ENCODE measurements around the gene IRF7.

Gene IRF7

GRCh38 chr11:620201-620600 lies 4.5 kb upstream of the IRF7 start:
- DNase-seq, result peak; percentile 2

DNA sequence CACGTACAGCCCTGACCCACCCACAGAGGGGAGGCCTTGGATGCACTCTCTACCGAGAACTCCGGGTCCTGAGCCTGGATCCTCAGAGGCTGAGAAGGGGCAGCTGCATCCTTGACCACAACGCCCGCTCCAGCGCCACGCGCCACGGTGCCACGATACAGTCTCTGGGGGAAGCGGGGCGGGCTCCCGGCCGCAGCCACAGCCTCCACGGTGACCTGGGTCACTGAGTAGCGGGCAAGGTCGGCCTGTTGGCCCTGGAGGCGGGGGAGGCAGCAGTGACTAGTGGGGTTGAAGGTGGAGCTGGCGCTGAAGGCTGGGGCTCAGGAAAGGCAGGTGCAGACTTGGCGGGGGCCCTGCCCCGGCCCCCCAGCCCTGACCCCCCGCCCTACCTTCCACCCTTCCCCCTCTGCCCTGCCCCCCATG lies 3.9 kb upstream of the IRF7 start:
- DNase-seq, result no peak

GRCh38 chr11:618856-619627 lies 3.3 kb upstream of the IRF7 start:
- DNase-seq, result no peak

GRCh38 chr11:617912-618682 lies 2.3 kb upstream of the IRF7 start:
- DNase-seq, result no peak

DNA sequence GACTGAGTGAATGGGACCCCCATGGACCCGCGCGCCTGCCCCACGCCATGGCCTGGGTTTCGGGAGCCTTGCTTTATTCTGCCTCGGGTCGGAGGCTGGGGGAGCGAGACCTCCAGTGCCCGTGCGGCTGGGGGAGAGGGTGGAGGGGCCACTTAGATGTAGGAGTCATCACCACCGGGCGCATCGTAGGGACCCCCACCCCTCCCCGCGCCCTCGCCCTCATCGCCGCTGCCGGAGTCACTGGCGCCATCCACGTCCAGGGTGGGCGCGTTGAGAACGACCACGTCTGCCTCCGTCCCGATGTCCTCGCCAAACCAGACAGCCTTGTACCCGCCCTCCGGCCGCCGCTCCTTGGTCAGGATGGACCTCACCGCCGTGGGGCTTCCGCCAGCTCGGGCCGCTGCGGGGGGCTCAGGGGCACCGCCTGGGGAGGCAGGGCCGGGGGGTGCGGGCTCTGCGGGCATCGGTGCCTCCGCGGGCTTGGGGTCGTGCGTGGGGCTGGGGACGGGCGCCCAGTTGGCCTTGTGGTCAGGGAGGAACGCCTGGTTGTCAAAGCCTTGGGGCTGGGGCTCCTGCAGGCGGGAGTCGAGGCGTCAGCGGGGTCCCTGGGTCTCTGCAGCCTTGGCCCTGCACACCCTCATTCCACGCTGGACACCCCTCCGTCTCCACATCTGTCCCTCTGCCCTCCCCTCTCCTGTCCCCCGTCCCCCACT lies 1.6 kb upstream of the IRF7 start:
- DNase-seq, result no peak

GRCh38 chr11:616320-617198 lies 809 bp upstream of the IRF7 start:
- no peak for DNase-seq

DNA sequence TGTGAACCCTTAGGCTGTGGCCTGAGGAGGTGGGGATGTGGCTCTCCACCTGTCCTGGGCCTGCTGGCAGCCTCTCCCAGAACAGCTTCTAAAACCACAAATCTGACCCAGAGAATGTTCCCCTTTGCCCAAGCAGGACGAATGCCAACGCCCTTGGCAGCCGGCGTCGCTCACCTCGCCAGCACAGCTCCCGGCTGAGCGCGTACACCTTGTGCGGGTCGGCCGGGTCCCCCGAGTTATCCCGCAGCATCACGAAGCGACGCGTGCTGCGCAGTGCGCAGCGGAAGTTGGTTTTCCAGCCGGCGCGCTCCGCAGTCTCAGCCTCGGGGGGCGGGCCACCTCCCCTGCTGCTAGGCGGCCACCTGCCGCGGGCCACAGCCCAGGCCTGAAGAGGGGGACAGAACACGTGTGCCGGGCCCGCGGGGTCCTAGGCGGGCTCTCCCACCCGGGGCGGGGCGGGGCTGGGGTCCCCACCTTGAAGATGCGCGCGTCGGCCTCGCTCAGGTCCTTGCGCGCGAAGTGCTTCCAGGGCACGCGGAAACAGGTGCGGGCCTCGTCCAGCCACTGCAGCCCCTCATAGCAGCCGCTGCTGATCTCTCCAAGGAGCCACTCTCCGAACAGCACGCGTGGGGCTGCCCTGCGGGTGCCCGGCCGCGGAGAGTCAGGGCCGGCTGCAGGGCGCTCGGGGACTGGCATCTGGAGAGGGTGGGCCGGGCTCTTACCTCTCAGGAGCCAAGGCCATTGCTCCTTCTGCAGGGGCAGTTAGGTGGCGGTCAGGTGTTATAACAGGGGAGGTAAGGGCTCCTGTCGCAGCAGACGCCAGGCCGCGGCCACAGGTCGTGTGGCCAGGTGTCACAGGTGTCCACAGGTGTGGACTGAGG lies 887 bp downstream of the IRF7 start:
- no peak for DNase-seq

GRCh38 chr11:614021-614622 lies 1.6 kb downstream of the IRF7 start:
- DNase-seq, result no peak

GRCh38 chr11:613369-613968 lies 2.3 kb downstream of the IRF7 start:
- DNase-seq, result peak; percentile 82

DNA sequence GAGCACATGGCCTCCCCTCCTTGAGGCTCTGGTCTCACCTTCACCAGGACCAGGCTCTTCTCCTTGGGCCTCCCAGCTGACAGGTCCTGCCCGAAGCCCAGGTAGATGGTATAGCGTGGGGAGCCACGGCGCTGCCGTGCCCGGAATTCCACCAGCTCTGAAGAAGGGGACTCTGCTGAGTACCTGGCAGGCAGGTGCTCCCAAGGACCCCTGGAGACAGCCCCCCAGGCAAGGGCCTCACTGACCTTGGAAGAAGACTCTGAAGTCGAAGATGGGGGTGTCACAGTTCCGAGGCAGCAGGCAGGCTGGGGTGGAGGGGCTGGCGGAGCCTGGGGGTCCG lies 2.8 kb downstream of the IRF7 start:
- no peak for DNase-seq

- no peak for DNase-seq
These were observed 3.4 kb downstream of the IRF7 start for GRCh38 chr11:612201-612960.

GRCh38 chr11:611001-611996 lies 4.5 kb downstream of the IRF7 start:
- DNase-seq, result no peak

DNA sequence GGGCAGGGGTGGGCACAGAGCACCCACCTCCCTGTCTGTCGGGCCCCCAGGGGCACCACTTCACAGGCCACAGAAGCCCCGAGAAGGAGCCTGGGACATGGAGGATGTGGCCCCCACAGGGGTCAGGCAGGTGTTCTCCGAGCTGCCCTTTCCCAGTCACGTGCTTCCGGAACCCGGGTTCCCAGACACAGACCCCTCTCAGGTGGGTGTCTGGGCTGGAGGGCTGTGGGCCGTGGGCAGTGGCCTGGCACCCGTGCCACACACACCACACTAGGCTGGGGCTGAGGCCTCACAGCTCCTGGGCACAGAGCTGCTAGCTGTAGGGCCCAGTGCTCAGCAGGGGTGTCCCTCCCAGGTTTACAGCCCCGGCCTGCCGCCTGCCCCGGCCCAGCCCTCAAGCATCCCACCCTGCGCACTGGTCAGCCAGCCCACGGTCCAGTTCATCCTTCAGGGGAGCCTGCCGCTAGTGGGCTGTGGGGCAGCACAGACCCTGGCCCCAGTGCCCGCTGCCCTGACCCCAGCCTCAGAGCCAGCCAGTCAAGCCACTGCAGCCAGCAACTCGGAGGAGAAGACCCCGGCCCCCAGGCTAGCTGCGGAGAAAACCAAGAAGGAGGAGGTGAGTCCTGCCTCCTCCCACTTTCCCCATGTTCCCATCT lies 5.5 kb downstream of the IRF7 start:
- DNase-seq, result no peak

DNA sequence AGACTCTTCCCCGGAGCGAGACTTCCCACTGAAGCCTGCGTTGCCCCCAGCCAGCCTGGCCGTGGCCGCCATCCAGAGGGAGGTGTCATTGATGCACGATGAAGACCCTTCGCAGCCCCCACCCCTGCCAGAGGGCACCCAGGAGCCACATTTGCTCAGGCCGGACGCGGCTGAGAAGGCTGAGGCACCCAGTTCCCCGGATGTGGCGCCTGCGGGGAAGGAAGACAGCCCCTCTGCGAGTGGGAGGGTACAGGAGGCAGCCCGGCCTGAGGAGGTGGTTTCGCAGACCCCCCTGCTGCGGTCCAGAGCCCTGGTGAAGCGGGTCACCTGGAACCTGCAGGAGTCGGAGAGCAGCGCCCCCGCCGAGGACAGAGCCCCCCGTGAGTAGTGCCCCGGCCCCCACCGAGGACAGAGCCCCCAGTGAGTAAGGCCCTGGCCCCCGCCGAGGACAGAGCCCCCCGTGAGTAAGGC lies 6.4 kb downstream of the IRF7 start:
- DNase-seq, result no peak

DNA sequence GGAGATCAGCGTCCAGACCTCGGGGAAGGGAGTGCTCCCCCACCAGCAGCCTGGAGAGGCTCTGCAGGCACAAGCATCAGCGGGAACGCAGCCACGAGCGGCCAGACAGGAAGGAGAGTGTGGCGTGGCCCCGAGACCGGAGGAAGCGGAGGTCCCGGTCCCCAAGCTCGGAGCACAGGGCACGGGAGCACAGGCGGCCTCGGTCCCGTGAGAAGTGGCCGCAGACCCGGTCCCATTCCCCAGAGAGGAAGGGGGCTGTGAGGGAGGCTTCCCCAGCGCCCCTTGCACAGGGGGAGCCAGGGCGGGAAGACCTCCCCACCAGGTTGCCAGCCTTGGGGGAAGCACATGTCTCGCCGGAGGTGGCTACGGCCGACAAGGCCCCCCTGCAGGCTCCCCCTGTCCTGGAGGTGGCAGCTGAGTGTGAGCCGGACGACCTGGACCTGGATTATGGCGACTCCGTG lies 6.9 kb downstream of the IRF7 start:
- no peak for DNase-seq

DNA sequence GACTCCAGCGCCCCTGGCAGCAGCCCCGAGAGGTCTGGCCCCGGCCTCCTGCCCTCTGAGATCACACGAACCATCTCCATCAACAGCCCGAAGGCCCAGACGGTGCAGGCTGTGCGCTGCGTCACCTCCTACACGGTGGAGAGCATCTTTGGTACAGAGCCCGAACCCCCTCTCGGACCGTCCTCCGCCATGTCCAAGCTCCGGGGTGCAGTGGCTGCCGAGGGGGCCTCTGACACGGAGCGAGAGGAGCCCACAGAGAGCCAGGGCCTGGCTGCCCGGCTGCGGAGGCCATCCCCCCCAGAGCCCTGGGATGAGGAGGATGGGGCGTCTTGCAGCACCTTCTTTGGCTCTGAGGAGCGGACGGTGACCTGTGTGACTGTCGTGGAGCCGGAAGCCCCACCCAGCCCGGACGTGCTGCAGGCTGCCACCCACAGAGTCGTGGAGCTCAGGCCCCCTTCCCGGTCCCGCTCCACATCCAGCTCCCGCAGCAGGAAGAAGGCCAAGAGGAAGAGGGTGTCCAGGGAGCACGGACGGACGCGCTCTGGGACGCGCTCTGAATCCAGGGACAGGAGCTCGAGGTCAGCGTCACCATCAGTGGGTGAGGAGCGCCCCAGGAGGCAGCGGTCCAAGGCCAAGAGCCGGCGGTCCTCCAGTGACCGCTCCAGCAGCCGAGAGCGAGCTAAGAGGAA lies 7.6 kb downstream of the IRF7 start:
- DNase-seq, result no peak

DNA sequence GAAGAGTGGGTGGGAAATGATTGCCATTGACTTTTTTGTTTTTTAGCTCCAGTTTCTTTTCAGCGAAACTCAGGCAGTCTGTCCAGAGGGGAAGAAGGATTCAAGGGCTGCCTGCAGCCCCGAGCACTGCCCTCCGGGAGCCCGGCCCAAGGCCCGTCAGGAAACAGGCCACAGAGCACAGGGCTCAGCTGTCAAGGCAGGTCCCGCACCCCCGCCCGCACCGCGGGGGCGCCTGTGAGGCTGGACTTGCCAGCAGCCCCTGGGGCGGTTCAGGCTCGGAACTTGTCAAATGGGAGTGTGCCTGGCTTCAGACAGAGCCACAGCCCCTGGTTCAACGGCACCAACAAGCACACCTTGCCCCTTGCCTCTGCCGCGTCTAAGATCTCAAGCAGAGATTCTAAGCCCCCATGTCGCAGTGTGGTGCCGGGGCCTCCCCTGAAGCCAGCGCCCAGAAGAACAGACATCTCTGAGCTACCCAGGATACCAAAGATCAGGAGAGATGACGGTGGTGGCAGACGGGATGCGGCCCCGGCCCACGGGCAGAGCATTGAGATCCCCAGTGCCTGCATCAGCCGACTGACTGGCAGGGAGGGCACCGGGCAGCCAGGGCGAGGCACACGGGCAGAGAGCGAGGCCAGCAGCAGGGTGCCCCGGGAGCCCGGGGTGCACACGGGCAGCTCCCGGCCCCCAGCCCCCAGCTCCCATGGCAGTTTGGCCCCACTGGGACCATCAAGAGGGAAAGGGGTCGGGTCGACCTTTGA lies 8.6 kb downstream of the IRF7 start:
- no peak for DNase-seq
